HG03039 (cell line): ENCODE data around the gene SORL1-AS1.

Experiments
- ATAC-seq: cut with Tn5 transposase; IDR thresholded peaks from one replicate; pipeline ENCODE4 v1.9.1; 2021; ENCODE audit warnings: mild to moderate bottlenecking, moderate library complexity; ENCODE audit not compliant: unreplicated experiment

The SORL1-AS1 gene

DNA sequence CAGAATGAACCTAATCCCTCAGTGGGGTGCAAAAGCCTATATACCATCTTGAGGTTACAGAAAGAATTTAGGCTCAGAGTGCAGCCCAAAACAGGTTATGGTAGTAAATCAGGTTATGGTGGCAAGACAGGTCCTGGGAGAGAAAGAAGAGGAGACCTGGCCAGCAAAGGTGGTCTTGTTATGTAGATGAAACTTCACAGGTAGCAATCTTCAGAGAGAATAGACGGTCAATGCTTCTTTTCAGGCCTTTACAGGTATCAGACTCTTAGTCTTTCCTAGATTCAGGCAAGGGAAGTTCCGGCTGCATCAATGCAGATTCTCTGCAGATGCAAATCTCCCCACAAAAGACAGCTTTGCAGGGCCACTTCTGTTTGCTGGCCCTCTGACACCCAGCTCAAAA lies 46.5 kb downstream of the SORL1-AS1 start:
- no peak for ATAC-seq

- ATAC-seq = no peak
Observed at GRCh38 chr11:121405646-121406045, 47.1 kb downstream of the SORL1-AS1 start.

DNA sequence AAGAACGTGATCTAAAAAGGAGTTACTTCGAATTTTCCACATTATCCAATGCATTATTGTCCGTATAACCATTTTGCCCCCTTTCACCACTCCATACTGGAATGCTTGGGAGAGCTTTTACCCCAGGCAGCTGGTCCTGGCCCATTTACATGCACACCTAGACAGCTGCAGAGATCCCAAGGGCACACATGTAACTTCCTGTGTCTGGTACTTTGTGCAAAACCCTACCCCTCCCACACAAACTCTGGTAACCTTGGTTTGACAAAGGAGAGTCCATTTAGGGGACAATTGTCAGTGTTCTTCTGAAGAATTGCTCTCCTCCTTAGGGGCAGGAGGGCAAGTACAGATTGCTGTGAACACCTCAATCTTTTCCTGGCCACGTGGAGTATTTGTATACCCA lies 58.0 kb downstream of the SORL1-AS1 start:
- ATAC-seq = no peak

DNA sequence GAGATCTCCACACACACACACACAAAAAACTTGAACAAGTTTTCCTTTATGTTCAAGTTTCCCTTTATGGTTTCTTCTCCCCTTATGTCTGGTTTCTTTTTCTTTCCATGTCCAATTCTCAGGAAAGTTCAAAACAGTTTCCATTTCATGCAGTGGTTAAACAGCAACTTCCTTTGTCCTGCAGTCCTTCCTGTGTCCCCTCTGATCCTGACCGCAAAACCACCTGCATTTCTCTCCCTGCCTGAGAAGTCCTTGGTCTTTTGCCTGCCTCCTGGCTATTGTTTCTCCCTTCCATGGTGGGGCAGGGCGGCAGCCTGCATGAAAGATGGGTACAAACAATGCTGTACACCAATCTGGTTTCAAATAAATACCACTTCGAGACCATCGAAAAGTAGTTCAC lies 58.9 kb downstream of the SORL1-AS1 start:
- no peak for ATAC-seq

GRCh38 chr11:121391914-121392313 lies 60.9 kb downstream of the SORL1-AS1 start:
- ATAC-seq = no peak

DNA sequence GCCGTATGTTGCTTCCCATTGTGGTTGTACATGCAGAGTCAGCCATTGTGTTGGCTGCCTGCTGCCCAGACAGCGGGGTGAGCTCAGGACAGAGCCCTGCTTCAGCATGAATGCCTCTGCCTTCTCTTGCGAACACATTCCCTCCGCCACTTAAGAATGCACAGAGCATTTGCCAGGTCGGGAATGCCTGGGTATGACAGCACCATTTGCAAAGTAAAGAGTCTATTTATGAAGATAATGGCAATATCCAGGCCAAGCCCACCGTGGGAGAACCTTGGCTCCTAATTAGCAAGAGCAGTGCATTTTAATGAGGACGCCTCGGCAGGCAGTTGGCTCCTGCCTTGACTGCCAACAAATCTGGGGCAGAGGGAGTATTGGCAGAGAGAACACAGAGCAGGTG lies 63.1 kb downstream of the SORL1-AS1 start:
- no peak for ATAC-seq
